HUES6 (cell line): ENCODE measurements around the gene NOTCH2.

ENCODE experiments used
- H3K27ac ChIP-seq: 2 replicates; pipeline ENCODE4 v1.7.0; 2013; ENCODE audit warnings: low read depth, mild to moderate bottlenecking, low read length, inconsistent platforms
- H3K27me3 ChIP-seq: 2 replicates; pipeline ENCODE4 v1.6.1; 2013; ENCODE audit warnings: low read length; ENCODE audit not compliant: control insufficient read depth, insufficient read depth
- H3K36me3 ChIP-seq: 2 replicates; pipeline ENCODE4 v1.6.1; 2013; ENCODE audit warnings: low read length; ENCODE audit not compliant: control insufficient read depth, insufficient read depth
- H3K4me1 ChIP-seq: 2 replicates; pipeline ENCODE4 v1.6.1; 2013; ENCODE audit warnings: low read length; ENCODE audit not compliant: control insufficient read depth, insufficient read depth
- H3K4me3 ChIP-seq: 2 replicates; pipeline ENCODE4 v1.5.1; 2013; ENCODE audit warnings: low read depth, low read length
- H3K9ac ChIP-seq: one replicate; pipeline ENCODE4 v1.6.1; 2013; ENCODE audit warnings: mild to moderate bottlenecking, low read length
- H3K9me3 ChIP-seq: 2 replicates; pipeline ENCODE4 v1.6.1; 2013; ENCODE audit warnings: low read depth, low read length; ENCODE audit not compliant: control insufficient read depth, insufficient read depth

The NOTCH2 gene

DNA sequence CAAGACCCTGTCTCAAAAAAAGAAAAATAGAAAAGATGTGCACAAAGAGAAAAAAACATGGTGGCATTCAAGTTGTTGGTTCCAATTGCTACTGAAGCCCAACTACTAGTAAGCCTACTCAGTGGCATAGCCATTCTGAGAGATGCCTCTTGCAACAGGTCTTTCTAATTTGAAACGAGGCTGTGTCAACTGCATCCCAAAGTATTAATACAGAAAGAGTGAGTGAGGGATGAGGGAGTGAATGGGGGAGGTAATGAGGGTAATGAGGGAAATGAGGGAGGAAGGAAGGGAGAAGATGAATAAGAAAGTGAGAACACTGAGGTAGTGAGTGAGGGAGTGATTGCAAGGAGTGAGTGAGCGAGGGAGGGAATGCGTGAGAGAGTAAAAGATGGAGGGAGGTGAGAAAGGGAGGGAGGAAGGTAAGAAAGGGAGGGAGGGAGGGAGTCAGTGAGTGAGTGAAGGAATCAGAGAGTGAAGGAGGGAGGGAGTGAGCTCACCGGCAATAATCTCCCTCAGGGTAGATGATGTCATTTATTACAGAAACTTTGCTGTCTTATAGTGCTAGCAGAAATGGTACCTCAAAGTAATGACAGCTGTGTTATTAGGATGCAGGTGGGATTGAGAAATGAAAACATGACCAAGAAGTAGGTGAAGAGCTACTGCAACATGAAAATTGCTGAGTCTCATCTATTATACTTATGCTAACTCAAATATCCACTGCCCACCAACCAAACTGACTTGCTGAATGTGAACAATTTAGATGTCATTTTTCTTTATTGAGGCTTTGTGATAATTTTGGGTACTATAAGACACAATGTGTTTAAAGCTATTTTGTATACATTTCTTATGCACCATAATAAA lies 97.5 kb downstream of the NOTCH2 start:
- no peak overlapping the region for H3K4me3 ChIP-seq
- H3K9ac ChIP-seq: no peak overlapping the region
- H3K27ac ChIP-seq: no peak overlapping the region
- H3K4me1 ChIP-seq: no peaks in the 10 kb centered on the region
- no peaks in the 10 kb centered on the region for H3K27me3 ChIP-seq
- no peaks in the 10 kb centered on the region for H3K9me3 ChIP-seq
- H3K36me3 ChIP-seq: peaks cover 10% of the 10 kb centered on the region

DNA sequence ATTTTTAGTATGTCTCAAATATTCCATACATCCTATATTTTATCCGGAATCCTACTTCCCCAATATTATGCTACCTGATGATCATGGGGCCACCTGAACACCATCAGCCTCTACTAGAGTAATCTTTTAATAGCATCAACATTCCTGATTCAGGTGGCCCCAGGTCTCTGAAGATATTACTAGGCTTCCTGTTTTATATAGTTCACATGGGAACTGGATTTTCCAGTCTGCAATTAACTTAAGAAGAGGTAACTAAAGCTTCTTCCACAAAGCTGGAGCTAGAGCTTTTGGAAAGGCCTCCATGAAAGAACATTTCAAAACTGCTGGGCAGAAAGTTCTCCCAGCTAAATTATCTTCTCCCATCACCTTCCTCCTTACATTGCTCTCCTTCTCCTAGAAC lies 100.9 kb downstream of the NOTCH2 start:
- H3K4me1 ChIP-seq: no peaks in the 10 kb centered on the region
- H3K4me3 ChIP-seq: no peak overlapping the region
- no peak overlapping the region for H3K9ac ChIP-seq
- H3K27ac ChIP-seq: no peak overlapping the region
- no peaks in the 10 kb centered on the region for H3K27me3 ChIP-seq
- peaks cover 35% of the 10 kb centered on the region for H3K36me3 ChIP-seq
- H3K9me3 ChIP-seq: no peaks in the 10 kb centered on the region

GRCh38 chr1:119968068-119968492 lies 101.4 kb downstream of the NOTCH2 start:
- no peaks in the 10 kb centered on the region for H3K4me1 ChIP-seq
- peaks cover 40% of the 10 kb centered on the region for H3K36me3 ChIP-seq
- H3K4me3 ChIP-seq: no peak overlapping the region
- no peaks in the 10 kb centered on the region for H3K9me3 ChIP-seq
- H3K9ac ChIP-seq: no peak overlapping the region
- no peak overlapping the region for H3K27ac ChIP-seq
- no peaks in the 10 kb centered on the region for H3K27me3 ChIP-seq

DNA sequence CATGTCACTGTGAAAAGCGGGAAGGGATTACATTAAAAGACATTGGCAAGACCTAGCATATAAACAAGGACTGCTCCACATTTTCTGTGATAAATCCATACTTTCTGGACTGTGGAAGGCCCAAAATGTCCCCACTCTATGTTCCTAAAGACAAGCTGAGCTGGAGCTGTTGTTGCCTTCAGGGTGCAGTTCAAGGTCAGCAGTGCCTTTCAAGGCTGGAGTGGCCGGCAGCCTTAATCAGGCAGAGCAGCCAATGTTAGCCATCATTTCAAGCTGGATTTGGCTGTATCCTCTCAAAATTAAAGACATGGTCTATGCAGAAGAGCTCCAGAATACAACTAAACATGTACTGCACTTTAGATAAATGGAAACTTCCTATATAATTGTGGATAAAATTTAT lies 102.8 kb downstream of the NOTCH2 start:
- Histone ChIP-seq H3K9me3 (no peaks in the 10 kb centered on the region), H3K4me3 (no peak overlapping the region), H3K27ac (no peak overlapping the region), H3K36me3 (peaks cover 40% of the 10 kb centered on the region), H3K4me1 (no peaks in the 10 kb centered on the region), H3K27me3 (no peaks in the 10 kb centered on the region), H3K9ac (no peak overlapping the region)

DNA sequence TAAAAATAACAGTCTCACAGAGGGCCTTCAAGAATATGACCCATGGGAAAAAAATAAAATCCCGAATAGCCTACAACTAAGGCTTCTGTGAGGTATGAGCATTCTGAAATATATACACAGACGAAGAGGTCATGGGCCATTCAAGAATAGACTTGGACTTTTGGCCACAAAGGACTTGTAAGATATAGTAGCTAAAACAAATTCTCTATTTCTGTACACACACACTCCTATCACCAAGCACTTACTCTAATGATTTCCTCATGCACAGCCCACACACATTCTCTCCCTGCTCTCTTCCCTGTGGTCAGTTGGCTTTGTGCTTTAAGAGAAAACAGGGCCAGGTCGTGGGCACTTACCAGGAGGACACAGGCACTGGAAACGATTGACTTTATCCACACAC lies 103.4 kb downstream of the NOTCH2 start:
- H3K9me3 ChIP-seq: no peaks in the 10 kb centered on the region
- no peak overlapping the region for H3K9ac ChIP-seq
- no peaks in the 10 kb centered on the region for H3K4me1 ChIP-seq
- H3K27me3 ChIP-seq: no peaks in the 10 kb centered on the region
- H3K36me3 ChIP-seq: peaks cover 40% of the 10 kb centered on the region
- H3K4me3 ChIP-seq: no peak overlapping the region
- no peak overlapping the region for H3K27ac ChIP-seq

DNA sequence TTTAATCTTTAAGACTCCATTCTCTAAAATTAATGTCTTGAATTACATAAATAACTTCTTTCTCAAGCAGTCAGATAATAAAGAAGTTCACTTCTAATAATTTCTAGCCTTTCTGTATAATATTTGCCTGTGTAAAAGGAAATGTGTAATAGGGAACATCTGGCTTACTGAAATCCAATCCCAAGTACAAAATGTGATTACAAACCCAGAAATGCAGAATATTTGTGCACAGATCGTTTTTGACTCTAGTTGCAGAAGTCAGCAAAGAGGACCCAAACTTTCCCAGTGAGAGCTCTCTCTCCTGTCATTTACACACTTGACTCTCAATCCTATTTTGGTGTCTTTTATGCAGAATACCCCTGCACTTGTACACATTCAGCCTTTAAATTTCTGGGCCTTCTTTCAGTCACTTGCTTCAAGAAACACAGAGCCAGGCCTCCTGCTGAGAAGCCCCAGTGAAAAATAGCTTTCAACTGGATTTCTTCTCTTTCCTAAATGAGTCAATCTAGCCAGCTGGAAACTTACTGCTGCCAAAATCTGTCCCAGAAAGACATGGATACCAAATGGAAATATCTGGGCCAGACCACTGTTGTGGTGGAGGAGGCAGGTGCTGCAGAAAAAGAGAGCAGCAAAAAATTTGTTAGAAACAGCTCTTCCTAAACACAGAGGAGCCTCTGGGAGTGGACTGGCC lies 104.6 kb downstream of the NOTCH2 start:
- Histone ChIP-seq H3K36me3 (peaks cover 40% of the 10 kb centered on the region), H3K27me3 (no peaks in the 10 kb centered on the region)

DNA sequence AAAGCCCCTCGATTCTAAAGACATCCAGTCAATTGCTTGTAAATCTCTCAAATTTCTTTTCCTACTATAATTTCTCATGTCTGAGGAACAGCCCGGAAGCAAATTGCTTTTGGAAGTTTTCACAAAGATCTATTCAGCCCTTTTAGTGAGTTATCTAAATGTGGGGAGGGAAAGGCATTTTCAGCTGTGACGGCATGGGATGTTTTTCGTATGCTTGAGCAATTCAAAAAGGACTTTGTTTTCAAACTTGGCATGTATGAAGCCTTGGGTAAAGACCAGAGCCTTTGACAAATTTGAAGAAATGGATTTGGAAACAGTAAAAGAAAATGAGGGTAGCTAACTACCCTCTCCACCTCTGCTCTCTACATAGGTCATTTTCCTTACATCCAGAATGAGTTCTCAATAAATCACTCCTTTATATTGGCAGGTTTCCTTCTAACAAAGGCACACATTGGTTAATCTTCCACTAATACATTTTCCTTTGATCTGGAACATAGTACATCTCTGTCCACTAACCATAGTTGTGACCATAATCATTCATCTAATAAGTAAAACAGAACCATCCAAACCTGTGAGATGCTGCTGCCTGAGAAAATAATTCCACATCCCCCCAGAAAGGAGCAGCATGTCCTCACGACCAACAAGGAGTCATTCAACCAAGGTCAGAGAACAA lies 107.0 kb downstream of the NOTCH2 start:
- H3K4me1 ChIP-seq: no peaks in the 10 kb centered on the region
- peaks cover 41% of the 10 kb centered on the region for H3K36me3 ChIP-seq
- no peak overlapping the region for H3K9ac ChIP-seq
- no peaks in the 10 kb centered on the region for H3K9me3 ChIP-seq
- no peak overlapping the region for H3K4me3 ChIP-seq
- no peaks in the 10 kb centered on the region for H3K27me3 ChIP-seq
- H3K27ac ChIP-seq: no peak overlapping the region

More for the DNA sequence above, 104.6 kb downstream of the NOTCH2 start:
- Histone ChIP-seq H3K9ac (no peak overlapping the region), H3K4me1 (no peaks in the 10 kb centered on the region), H3K4me3 (no peak overlapping the region), H3K9me3 (no peaks in the 10 kb centered on the region), H3K27ac (no peak overlapping the region)

DNA sequence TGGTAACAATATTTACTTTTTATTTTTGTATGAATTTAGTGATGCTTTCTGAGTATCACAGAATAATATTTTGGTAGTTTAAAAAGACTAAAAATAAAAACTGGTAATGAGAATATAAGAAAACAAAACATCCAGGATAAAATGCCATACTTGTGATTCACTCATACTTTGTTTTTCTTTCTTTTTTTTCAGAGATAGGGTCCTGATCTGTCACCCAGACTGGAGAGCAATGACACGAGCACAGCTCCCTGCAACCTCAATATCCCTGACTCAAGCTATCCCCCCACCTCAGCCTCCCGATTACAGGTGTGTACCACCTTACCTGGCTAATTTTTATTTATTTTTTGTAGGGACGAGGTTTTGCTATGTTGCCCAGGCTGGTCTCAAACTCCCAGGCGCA lies 109.0 kb downstream of the NOTCH2 start:
- Histone ChIP-seq H3K27ac (no peak overlapping the region), H3K9me3 (no peaks in the 10 kb centered on the region), H3K4me1 (no peaks in the 10 kb centered on the region), H3K27me3 (no peaks in the 10 kb centered on the region), H3K9ac (no peak overlapping the region), H3K36me3 (peaks cover 22% of the 10 kb centered on the region), H3K4me3 (no peak overlapping the region)

- Histone ChIP-seq H3K9me3 (no peaks in the 10 kb centered on the region), H3K27me3 (no peaks in the 10 kb centered on the region), H3K4me1 (no peaks in the 10 kb centered on the region), H3K36me3 (peaks cover 22% of the 10 kb centered on the region), H3K9ac (no peak overlapping the region), H3K27ac (no peak overlapping the region), H3K4me3 (no peak overlapping the region)
Observed at GRCh38 chr1:119959268-119960220, 109.9 kb downstream of the NOTCH2 start.

- Histone ChIP-seq H3K4me1 (no peaks in the 10 kb centered on the region), H3K27me3 (no peaks in the 10 kb centered on the region), H3K36me3 (peaks cover 28% of the 10 kb centered on the region), H3K27ac (no peak overlapping the region), H3K9ac (no peak overlapping the region), H3K4me3 (no peak overlapping the region), H3K9me3 (no peaks in the 10 kb centered on the region)
Observed at GRCh38 chr1:119958223-119958622, 111.2 kb downstream of the NOTCH2 start.
